HUES48 (cell line): ENCODE results near the gene GRIN2C.

ENCODE experiments used
- H3K27ac ChIP-seq: one replicate; pipeline ENCODE4 v1.7.0; 2013; ENCODE audit warnings: low read depth, low read length, inconsistent platforms
- H3K27me3 ChIP-seq: 2 replicates; pipeline ENCODE4 v1.6.1; 2013; ENCODE audit warnings: mild to moderate bottlenecking, low read length; ENCODE audit not compliant: control insufficient read depth, insufficient read depth
- H3K36me3 ChIP-seq: 2 replicates; pipeline ENCODE4 v1.6.1; 2013; ENCODE audit warnings: low read length; ENCODE audit not compliant: control insufficient read depth, insufficient read depth
- H3K4me1 ChIP-seq: 2 replicates; pipeline ENCODE4 v1.6.1; 2013; ENCODE audit warnings: mild to moderate bottlenecking, low read length; ENCODE audit not compliant: control insufficient read depth, insufficient read depth
- H3K4me3 ChIP-seq: 2 replicates; pipeline ENCODE4 v1.5.1; 2013; ENCODE audit warnings: mild to moderate bottlenecking, low read depth, low read length
- H3K9ac ChIP-seq: 2 replicates; pipeline ENCODE4 v1.6.1; 2013; ENCODE audit warnings: mild to moderate bottlenecking, low read depth, low read length, moderate library complexity
- H3K9me3 ChIP-seq: 2 replicates; pipeline ENCODE4 v1.6.1; 2013; ENCODE audit warnings: low read length; ENCODE audit not compliant: control insufficient read depth, insufficient read depth

The GRIN2C gene

GRCh38 chr17:74840989-74841666 lies 18.6 kb downstream of the GRIN2C start:
- Histone ChIP-seq H3K4me3 (no peak overlapping the region), H3K9ac (no peak overlapping the region), H3K27me3 (peaks cover 44% of the 10 kb centered on the region), H3K9me3 (no peaks in the 10 kb centered on the region), H3K4me1 (peaks cover 25% of the 10 kb centered on the region), H3K27ac (no peak overlapping the region), H3K36me3 (peaks cover 3% of the 10 kb centered on the region; the same call in 1 of the 2 replicates)

GRCh38 chr17:74839990-74840852 lies 19.5 kb downstream of the GRIN2C start:
- H3K9ac ChIP-seq, result no peak overlapping the region
- H3K4me3 ChIP-seq, result no peak overlapping the region

GRCh38 chr17:74838274-74838673 lies 21.4 kb downstream of the GRIN2C start:
- Histone ChIP-seq H3K4me1 (peaks cover 25% of the 10 kb centered on the region), H3K9ac (no peak overlapping the region), H3K9me3 (no peaks in the 10 kb centered on the region), H3K4me3 (no peak overlapping the region), H3K27me3 (peaks cover 21% of the 10 kb centered on the region), H3K27ac (no peak overlapping the region), H3K36me3 (peaks cover 6% of the 10 kb centered on the region; the same call in 1 of the 2 replicates)

More at GRCh38 chr17:74839990-74840852, 19.5 kb downstream of the GRIN2C start:
- no peak overlapping the region for H3K27ac ChIP-seq
- H3K27me3 ChIP-seq, result peaks cover 38% of the 10 kb centered on the region
- no peaks in the 10 kb centered on the region for H3K9me3 ChIP-seq
- H3K36me3 ChIP-seq, result peaks cover 6% of the 10 kb centered on the region; the same call in 1 of the 2 replicates
- peaks cover 25% of the 10 kb centered on the region for H3K4me1 ChIP-seq

- Histone ChIP-seq H3K36me3 (peaks cover 6% of the 10 kb centered on the region; the same call in 1 of the 2 replicates), H3K9ac (no peak overlapping the region), H3K27me3 (peaks cover 9% of the 10 kb centered on the region), H3K4me1 (peaks cover 19% of the 10 kb centered on the region), H3K4me3 (no peak overlapping the region), H3K27ac (no peak overlapping the region), H3K9me3 (no peaks in the 10 kb centered on the region)
Measured at GRCh38 chr17:74836691-74837467, 22.8 kb downstream of the GRIN2C start.

GRCh38 chr17:74836191-74836590 lies 23.5 kb downstream of the GRIN2C start:
- Histone ChIP-seq H3K4me3 (no peak overlapping the region), H3K9me3 (no peaks in the 10 kb centered on the region), H3K27ac (no peak overlapping the region), H3K36me3 (peaks cover 6% of the 10 kb centered on the region; the same call in 1 of the 2 replicates), H3K4me1 (peaks cover 15% of the 10 kb centered on the region), H3K27me3 (peaks cover 2% of the 10 kb centered on the region; the same call in 1 of the 2 replicates), H3K9ac (no peak overlapping the region)

- Histone ChIP-seq H3K27me3 (no peaks in the 10 kb centered on the region; the same call in 1 of the 2 replicates), H3K9me3 (no peaks in the 10 kb centered on the region), H3K4me3 (no peak overlapping the region), H3K36me3 (peaks cover 8% of the 10 kb centered on the region; the same call in 1 of the 2 replicates), H3K9ac (no peak overlapping the region), H3K4me1 (no peaks in the 10 kb centered on the region), H3K27ac (no peak overlapping the region)
Measured at GRCh38 chr17:74833501-74834377, 25.9 kb downstream of the GRIN2C start.

GRCh38 chr17:74832421-74832820 lies 27.3 kb downstream of the GRIN2C start:
- Histone ChIP-seq H3K9ac (no peak overlapping the region), H3K27ac (no peak overlapping the region), H3K4me1 (no peaks in the 10 kb centered on the region), H3K4me3 (no peak overlapping the region), H3K27me3 (no peaks in the 10 kb centered on the region), H3K9me3 (no peaks in the 10 kb centered on the region), H3K36me3 (peaks cover 8% of the 10 kb centered on the region; the same call in 1 of the 2 replicates)

- Histone ChIP-seq H3K9ac (no peak overlapping the region), H3K9me3 (no peaks in the 10 kb centered on the region), H3K27me3 (no peaks in the 10 kb centered on the region), H3K4me3 (no peak overlapping the region), H3K27ac (no peak overlapping the region), H3K36me3 (peaks cover 8% of the 10 kb centered on the region; the same call in 1 of the 2 replicates), H3K4me1 (no peaks in the 10 kb centered on the region)
Measured at GRCh38 chr17:74831444-74832146, 28.1 kb downstream of the GRIN2C start.

- Histone ChIP-seq H3K9me3 (no peaks in the 10 kb centered on the region), H3K9ac (no peak overlapping the region), H3K36me3 (0 out of 2 replicates have a peak, but pooled peaks cover 4% of the 10 kb centered on the region), H3K4me3 (no peak overlapping the region), H3K27ac (no peak overlapping the region), H3K4me1 (no peaks in the 10 kb centered on the region), H3K27me3 (no peaks in the 10 kb centered on the region)
Measured at GRCh38 chr17:74830861-74831260, 28.8 kb downstream of the GRIN2C start.
